ENCODE data around the gene BANP. TPM values are rescaled to one million over a fixed set of nuclear protein-coding genes. Genes with fewer than 3 reads are reported as not detected.

Gene BANP
- polyA plus RNA-seq, 1 of the 3 experiments (the other 2 are of a cell fraction): 16.8 TPM

DNA sequence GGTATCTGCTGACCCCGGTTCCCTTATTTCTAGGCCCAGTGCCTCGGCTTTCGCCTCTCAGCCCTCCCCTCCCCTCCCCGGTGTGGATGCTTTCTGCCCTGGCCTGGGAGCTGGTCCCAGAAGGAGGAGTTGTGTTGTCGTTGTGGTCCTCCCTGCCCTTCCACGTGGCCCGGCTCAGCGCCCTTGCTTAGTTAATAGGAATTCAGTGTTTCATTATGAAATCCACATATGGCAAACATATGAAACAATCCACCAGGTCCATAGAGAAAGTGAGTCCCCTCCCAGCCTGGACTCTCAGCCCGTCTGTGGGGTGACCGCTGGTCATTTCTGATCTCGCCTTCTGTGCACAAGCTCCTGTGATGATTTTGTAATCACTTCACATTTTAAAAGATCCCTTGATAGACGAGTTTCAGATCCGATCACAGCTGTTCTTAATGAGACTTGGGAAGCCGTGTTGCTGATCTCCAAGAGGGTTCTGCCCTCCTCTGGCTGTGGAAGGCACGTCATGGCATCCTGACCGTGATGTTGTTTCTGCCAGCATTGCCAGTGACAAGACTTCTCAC lies 112.1 kb downstream of the BANP start (continued):
- TF ChIP-seq NFIC (IDR thresholded peaks at IDR 0.05; ENCODE audit: borderline replicate concordance): no peak
- no peak for TF ChIP-seq JUND (IDR thresholded peaks at IDR 0.05)
- TF ChIP-seq USF2 (IDR thresholded peaks at IDR 0.05; ENCODE audit: borderline replicate concordance, low read depth, low read length): no peak
- TF ChIP-seq, protein P1, sequence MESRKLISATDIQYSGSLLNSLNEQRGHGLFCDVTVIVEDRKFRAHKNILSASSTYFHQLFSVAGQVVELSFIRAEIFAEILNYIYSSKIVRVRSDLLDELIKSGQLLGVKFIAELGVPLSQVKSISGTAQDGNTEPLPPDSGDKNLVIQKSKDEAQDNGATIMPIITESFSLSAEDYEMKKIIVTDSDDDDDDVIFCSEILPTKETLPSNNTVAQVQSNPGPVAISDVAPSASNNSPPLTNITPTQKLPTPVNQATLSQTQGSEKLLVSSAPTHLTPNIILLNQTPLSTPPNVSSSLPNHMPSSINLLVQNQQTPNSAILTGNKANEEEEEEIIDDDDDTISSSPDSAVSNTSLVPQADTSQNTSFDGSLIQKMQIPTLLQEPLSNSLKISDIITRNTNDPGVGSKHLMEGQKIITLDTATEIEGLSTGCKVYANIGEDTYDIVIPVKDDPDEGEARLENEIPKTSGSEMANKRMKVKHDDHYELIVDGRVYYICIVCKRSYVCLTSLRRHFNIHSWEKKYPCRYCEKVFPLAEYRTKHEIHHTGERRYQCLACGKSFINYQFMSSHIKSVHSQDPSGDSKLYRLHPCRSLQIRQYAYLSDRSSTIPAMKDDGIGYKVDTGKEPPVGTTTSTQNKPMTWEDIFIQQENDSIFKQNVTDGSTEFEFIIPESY (IDR thresholded peaks at IDR 0.05; ENCODE audit: borderline replicate concordance, low read depth): no peak
- TF ChIP-seq CHD2 (IDR thresholded peaks at IDR 0.05; ENCODE audit: low read length, partially characterized antibody): peak; percentile 31
- TF ChIP-seq MXI1 (IDR thresholded peaks at IDR 0.05; ENCODE audit: low read depth, low read length): peak; percentile 96
- TF ChIP-seq, protein P2, sequence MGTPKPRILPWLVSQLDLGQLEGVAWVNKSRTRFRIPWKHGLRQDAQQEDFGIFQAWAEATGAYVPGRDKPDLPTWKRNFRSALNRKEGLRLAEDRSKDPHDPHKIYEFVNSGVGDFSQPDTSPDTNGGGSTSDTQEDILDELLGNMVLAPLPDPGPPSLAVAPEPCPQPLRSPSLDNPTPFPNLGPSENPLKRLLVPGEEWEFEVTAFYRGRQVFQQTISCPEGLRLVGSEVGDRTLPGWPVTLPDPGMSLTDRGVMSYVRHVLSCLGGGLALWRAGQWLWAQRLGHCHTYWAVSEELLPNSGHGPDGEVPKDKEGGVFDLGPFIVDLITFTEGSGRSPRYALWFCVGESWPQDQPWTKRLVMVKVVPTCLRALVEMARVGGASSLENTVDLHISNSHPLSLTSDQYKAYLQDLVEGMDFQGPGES (IDR thresholded peaks at IDR 0.05; ENCODE audit: low read depth, low read length): no peak
- TF ChIP-seq NRF1 (IDR thresholded peaks at IDR 0.05; ENCODE audit: low read depth, low read length): no peak
- no peak for TF ChIP-seq REST (IDR thresholded peaks at IDR 0.05; ENCODE audit: low read depth, low read length)
- TF ChIP-seq EP300 (IDR thresholded peaks at IDR 0.05; ENCODE audit: borderline replicate concordance in 1 of 2, low read depth in 1 of 2, low read length in 1 of 2): no peak
- TF ChIP-seq RCOR1 (IDR thresholded peaks at IDR 0.05; ENCODE audit: low read length): no peak
- TF ChIP-seq RAD21 (IDR thresholded peaks at IDR 0.05; ENCODE audit: low read length): peak; percentile 72
- TF ChIP-seq PBX3 (IDR thresholded peaks at IDR 0.05): no peak
- no peak for TF ChIP-seq MEF2A (IDR thresholded peaks at IDR 0.05; ENCODE audit: borderline replicate concordance, low read depth)
